NCI-H748 (cell line): ENCODE data around the gene DPF3.

Experiments used
- DNase-seq: peaks from one replicate; lab custom pipeline; 2025; ENCODE audit not compliant: unreplicated experiment; lab: John Stamatoyannopoulos, UW

The DPF3 gene

DNA sequence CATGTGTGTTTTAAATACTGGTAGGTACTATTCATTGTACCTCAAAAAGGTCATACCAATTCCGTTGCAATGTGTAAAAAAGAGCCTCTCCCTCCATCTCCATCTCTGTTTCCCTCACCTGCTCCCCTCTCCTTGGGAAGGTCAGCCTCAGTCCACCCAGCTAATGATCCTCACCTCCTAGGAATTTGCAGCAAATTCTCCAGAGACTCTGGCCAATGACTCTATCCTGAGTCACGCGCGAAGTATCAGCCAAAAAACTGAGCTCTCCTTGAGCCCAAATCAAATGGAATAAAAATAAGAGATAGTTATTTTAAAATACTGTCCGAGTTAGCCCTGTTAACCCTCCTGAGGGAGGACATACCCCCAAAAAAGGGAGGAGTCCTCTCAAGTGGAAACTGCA lies 148.4 kb downstream of the DPF3 start:
- no peak for DNase-seq

DNA sequence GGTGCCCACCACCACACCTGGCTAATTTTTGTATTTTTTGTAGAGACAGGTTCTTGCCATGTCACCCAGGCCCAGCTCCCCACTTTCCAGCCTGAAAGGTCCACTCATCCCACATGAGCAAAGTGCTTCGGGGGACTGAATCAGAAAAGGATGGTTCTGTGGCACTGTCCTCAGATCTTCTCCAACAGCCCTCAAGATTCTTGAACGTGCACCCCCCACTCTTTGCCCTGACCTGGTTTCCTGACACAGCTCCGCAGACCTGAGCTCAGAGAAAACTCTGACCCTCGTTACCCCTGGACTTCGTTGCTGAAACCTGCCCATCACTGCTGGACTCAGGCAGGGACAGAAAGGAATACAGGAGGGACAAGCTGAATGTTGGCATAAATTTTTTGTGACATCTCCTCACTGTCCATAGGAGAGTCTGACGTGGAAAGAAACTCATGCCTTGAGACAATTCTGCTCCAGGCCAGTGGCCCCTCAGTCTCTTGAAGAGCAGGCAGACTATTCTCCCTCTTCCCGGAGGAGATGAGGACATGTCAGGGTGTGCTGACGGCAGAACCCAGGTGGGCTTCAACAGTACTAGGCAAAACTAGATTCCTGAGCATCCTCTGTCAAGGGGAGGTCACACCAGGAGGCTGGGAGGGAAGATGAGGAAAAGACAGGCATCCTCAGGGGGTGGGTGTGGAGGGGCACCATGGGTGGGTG lies 149.3 kb downstream of the DPF3 start:
- DNase-seq = no peak

DNA sequence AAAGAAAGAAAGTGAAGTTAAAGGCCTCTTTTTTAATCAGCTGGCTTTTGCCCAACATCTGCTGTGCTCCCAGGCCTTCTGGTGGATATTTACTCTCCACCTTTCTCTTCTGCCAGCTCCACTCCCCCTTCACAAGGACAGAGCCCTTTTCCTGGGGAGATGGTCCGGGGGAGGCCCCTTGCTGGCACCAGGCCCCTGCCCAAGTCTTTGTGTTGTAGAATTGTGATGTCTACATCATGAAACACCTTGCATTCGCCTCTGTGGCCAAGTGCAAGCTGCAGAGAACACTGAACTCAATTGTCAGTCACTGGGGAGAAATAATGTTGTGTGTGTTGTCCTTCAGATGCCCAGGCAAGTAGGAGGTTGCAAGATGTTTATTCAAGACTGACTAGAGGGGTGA lies 150.3 kb downstream of the DPF3 start:
- no peak for DNase-seq

DNA sequence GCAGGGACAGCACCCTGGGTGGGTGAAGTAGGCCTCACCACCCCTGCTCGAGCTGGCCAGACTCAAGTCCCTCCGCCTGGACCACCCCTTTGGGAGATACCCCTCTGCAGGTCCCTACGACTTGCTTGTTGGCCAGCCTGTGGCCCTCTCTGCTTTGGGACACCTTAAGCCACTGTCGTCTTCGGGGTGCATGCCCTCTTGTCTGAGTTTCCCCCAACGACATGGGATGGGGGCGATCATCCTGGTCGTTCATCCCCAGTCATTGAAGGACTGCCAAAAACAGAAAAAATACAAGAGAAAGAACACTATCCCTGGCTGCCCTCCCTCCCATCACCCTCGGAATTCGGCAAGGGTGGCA lies 151.1 kb downstream of the DPF3 start:
- DNase-seq = no peak

DNA sequence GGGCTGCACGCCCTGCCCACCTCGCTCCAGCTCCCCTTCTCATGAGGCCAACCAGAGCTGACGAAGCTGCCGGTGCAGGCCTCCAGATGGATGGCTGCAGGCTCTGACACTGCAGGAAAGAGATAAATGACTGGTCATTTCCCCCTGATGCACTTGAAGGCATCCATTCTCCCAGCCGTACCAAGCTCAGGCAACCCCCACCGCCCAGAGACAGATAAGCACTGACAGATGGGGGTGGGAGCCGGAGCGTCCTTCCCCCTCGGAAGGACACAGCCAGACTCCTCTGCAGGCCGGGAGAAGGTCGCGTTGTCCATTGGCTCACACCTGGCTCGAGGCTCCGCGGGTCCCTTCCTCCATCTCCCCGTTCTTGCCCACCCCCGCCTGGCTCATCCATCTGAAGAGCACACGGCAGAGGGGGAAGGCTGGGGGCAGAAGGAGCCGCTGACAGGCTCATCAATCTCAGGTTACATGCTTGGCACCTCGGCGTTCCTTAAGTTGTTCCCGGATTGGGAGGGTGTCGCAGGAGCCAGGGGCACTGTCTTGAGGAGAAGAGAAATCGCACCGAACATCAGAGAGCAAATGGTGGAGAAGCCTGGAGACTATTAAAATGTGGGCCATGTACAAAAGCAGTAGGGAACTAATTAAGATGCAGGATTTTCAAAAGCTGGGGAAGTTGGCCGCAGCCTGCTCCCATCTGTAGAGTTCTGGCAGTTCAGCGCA lies 151.6 kb downstream of the DPF3 start:
- DNase-seq = no peak

DNA sequence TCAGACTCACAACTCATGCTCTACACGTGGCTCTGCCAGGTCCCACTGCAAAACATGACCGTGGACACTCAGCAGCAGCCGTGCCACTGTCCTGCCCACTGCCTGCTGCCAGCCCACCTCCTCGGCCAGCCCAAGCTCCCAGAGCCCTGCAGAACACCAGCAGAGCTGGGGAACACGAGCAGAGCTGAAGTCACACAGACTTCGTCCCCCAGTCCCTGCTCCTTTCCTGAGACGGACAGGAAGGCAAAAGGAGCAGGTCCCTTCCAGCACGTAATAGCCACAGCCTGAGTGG lies 152.1 kb downstream of the DPF3 start:
- no peak for DNase-seq

DNA sequence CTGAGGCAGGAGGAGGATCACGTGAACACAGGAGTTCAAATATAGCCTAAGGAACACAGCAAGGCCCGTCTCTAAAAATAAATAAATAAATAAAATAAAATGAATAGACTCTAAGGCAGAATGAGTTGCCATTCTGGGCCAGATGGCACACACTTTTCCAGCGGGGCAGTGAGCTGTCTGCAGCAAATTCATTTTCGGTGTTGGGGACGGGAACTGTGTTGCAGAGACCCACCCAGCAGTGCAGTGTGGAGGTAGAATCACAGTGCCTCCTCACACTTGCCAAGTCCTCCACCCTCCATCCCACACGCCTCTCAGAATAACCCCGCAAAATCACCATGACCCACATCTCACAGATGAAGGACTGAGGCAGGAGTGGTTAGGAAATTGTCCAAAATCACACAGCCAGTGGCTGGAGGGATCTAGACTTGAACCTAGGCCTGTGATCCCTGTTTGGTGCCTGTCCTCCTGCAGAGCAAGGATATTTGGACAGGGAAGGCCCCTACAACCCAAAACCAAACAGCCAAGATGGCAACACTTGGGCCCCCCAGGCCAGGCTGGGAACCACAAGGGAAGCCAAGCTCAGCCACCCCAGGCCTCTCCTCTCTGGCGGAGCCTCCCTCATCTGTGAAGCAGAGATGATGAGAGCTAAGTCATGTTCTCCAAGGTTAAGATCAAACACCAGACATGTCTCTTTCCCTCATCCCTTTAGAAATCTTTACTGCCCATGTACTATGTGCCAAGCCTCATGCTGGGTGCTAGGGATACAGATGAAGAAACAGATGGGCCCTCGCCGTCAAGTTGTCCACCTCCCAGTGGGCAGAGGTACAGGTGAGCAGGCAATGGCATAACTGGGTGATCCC lies 152.7 kb downstream of the DPF3 start:
- no peak for DNase-seq

DNA sequence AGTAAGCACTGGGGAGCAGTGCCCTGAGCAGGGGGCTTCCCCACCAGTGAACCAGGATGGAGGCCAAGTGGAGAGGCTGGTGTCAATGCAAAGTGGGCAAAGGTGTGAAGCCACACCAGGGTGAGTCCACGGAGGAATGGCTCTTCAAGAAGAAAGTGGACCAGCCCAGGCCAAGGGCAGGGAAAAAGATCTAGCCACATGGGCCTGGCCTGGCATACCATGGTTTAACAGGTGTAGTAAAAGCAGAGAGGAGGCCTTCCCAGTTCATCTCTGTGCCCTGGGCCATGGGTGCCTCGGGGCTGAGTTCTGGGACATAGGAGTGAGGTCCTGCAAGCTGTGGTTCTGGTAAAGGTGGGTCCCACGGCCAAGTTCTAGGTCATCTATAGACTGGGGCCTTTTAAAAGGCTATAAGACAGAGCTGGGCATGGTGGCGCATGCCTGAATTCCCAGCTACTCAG lies 153.4 kb downstream of the DPF3 start:
- DNase-seq = no peak

DNA sequence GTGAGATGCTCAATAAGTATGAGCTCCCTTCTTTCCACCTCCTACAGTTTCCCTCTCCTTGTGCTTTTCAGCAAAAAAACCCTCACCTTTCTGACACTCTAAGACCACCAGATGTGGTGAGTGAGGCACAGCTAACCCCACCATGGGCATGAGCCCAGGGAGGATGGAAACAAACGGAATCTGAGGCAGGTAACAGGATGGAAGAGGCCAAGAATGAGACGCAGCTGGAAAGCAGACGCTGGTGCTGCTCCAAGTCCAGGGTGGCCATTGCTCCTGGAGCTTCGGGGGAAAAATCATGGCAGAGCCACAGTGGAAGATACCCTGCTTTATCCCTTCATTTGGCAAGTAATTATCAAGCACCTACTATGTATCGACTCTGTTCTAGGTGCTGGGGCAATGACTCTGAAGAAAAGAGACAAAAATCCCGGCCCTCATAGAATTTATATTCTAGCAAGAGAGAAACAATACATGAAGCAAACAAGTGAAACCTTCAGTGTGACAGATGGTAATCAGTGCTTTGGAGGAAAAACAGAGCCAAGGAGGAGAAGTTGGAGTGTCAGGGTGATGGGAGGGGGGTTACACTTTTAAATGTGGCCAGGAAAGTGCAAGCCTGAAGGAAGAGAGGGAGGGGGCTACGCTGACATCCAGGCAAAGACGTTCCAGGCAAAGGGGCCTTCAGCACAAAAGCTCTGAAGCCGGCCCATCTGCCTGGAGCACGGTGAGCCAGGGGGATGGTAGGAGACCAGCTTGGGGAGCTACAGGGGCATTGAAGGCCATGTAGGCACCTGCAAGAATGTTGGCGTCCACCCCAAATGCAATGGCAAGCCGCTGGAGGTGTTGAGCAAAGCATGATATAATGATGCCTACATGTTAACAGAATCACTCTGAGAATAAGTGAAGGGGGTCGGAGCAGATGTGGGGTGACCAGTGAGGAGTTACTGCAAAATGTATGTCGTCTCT lies 154.2 kb downstream of the DPF3 start:
- no peak for DNase-seq

DNA sequence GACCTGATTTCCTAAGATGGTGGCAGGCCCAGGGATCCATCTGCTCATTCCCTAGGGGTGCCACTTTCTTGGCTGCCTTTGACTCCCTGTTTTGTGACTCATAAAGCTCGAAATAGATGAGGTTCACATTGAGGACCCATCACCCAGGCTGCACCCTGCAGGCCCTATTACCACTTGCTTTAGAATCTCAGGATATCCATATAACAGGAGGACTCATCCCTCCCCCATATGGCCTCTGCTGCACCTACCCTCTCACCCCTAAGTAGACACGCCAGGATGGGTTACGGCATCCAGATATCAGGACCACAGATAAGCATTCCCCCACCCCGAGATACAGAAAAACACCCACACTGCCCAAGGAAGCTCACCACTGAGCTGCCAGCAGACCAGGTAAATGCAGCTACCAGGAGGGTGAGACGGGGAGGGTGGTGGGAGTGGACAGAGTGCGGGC lies 155.7 kb downstream of the DPF3 start:
- no peak for DNase-seq

DNA sequence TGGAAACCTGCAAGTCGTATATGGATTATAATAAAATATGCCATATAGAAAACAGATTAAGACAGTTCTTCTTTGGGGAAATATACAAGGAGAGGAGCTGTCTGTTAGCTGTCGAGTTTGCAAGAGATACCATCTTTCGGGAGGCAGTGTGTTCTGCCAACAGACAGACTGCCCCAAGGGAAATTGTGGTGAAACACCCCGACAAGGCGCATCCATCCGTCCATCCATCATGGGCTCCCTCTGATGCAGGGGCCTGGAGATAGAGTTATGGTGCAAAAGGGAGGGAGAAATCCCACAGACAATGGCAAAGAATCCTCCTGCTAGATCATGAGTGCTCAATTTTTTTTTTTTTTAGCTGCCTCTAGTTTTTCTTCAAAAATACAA lies 156.3 kb downstream of the DPF3 start:
- no peak for DNase-seq

DNA sequence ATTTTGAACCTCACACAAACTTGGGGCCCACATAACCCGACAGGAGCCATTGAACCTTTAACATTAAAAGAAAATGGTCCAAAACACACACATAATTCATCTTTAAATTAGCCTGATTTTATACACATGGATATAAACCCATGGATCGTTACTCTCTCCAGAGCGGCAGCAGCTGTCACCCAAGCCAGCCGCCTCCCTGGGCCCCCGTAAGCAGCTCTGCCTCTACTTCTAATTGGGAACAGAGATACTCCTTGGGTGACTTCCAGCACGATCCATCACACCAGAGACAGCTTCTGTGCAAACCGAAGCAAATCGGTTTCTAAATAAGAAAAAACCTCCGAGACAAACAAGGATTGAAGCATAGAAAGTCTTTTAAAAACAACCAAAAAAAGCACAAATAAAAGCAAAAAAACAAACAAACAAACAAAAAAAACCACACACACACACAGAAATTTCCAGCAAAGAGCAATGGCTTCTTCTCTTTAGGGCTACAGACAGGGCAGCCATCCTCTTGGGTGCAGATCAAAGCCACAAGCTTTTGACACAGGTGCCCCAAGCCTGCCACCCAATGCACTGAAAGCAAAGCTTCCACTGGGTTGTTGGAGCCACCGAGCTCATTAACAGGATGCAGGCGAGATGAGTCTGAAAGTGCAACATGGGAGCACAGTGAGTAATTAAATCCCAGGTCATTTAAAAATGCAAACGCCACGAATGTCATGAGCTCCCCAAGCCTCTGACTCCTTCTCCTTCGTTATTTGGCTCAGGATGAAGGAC lies 156.9 kb downstream of the DPF3 start:
- DNase-seq = no peak

DNA sequence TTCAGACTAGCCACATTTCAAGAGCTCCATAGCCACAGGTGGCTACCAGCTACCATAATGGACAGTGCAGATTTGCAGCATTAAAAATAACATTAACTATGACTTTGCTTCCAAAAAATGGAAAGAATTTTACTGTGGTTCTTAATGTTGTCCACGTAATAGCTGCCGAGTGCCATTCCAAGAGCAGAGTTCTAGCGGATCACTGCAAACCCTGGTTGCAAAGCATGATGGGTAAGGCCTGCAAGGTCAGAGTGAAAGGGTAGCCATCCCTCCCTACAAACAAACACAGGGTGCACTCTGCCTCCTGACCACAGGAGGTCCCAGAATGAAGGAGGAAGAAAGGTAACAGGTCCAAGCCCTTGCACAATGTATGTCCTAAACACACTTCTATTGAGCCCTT lies 157.6 kb downstream of the DPF3 start:
- no peak for DNase-seq

DNA sequence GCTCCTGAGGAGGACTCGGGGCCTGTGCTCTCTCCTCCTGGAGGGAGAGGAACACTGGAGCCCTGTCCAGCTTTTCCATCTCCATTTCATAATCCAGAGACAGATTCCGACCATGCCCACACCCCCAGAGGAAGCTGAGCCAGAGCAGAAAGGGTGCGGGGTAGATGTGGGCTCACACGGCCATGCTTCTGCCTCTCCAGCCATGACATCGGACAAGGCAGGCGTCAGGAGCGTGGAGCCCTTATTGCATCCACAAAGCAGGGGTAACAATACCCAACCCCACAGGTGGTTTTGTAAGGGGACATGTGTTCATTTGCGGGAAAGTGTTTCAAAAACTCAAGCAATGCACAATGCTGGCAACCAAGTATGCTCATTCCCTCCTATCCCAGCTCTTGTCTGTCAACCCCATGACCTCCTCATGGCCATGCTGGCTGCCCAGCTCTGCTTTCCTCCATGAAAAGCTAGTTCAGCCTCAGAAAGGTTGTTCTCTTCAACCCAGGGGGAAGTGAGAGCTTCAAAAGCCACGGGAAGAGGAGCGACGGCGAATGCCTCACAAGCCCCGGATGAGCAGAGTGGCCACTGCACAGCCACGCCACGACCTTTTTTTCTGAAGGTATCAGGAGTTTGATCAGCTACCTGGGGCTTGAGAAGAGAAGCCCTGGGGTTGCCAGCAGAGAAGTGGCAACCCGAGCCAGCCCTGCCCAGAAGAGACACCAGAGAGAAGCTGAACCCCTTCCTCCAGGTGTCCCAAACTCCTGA lies 161.7 kb downstream of the DPF3 start:
- DNase-seq = no peak

DNA sequence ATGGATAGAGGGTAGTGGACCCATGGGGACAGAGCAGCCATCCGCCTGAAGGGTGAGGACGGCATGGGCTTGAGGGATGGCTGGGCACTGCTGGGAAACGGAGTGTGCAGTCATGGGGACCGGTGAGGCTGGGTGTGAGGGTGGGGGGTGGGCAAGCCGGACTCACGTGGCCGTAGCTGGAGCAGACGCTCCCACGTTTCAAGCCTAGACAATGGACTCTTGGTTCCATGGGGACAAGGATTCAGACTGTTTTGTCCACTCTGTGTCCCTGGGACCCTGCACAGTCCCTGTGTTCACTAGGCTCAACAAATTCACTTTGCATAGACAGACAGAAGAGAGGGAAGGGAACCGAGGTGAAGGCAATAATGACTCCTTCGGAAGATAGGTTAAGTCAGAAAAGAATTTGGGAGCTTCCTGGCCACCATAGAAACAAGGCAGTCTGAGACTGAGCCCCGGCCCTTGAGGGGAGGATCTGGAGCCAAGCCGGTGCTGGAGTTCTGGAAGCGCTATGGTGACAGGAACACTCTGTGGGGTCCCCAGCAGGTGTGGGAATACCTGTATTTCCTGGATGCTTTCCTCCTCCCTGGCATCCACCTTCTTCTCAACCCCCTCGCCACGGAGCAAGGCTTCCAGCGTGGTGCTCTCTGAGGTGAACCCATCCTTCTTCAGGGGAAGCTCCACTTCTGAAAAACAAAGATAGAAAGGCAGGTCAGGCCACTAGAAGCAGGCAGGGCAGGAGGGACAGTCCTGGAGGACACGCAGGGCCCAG lies 162.5 kb downstream of the DPF3 start:
- no peak for DNase-seq

DNA sequence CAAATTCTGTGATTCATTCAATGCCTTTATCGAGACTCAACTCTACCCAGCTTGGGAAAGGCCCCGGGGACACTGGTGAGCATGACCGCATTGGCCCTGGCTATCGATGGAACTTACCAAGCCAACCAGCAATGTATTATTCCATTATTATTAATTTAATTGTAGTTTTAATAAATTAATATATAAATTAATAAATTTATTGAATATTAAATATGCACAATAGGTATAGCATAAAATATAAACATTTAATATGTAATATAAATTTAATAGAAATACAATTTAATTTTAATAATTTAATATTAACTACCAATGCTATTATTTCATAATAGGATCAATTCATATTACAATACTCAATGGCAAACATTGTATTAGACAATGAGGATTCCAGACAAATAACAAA lies 163.4 kb downstream of the DPF3 start:
- DNase-seq = no peak

DNA sequence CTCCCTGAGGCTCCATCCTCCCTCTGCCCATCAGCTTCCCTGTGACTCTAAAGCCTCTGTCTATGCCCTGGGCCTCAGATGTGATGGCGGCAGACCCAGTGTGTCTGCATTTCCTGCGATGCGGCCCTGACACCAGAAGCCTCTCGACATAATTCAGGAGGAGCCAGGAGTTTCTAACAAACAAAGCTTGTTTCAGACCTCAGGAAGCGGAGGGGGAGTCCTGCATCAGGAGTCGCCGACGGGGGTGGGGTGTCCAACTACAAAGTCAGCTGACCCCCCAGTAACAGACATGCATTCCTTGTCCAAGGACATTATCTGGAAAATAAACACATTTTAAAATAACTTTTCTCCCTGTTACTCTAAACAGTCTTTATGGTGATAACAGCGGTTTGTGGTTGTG lies 167.5 kb downstream of the DPF3 start:
- DNase-seq = no peak

DNA sequence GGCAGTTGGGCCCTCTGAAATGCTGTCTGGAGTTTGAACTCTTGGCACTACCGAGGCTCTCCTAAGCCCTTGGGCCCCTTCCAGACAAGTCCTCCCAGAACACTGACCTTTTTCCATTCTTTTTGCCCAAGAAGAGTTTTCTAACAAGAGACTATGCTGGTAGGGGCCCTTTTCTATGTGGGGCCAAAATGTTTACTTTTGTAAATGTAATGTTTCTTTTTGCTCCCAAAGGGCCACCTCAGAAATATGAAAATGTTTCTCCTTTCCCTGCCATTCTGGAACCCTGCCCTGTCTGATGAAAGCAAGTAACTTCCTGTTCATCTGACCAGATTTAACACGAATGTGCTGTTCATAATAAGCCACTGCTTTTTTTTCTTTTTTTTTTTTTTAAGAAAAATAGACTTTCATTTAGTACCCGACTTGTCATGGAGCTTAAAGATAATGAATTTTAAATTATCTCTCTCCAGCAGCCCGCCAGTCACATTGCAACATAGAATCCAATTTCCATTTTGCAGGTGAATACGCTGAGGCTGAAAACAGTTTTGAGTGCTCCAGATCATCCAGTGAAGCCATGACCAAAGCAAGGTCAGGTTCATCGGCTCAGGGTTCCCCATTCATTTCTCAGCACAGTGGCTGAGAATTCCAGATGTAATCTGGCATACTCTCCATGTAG lies 169.9 kb downstream of the DPF3 start:
- DNase-seq = no peak
